H1 (cell line): ENCODE measurements around the gene PLK3. TPM values are rescaled to one million over a fixed set of nuclear protein-coding genes. Genes with fewer than 3 reads are reported as not detected.

Source experiments
- CTCF ChIA-PET: fragments of 300-600 bp; sonication (Branson Sonifier 250); formaldehyde crosslinking; loops from one replicate; lab custom pipeline; 2021; ENCODE audit not compliant: partially characterized antibody; lab: Charles Lee
- POLR2A ChIA-PET: fragments of 300-600 bp; sonication (Branson Sonifier 250); formaldehyde crosslinking; loops from one replicate; lab custom pipeline; 2021; ENCODE audit warnings: inconsistent platforms; ENCODE audit not compliant: partially characterized antibody; lab: Charles Lee
- DNase-seq, 2 experiments: peaks; one replicate each; pipeline versions ENCODE4 v3.0.0 to v3.0.0-alpha.2; 2010 to 2022; ENCODE audit warnings: low spot score in 2 of 2, low read depth in 1 of 2, mixed read lengths in 1 of 2
- FAIRE-seq: peaks from 2 replicates; lab custom pipeline; 2011; peaks lifted over from hg19 to GRCh38; lab: Jason Lieb, UNC
- H2AFZ ChIP-seq: 2 replicates; pipeline ENCODE4 v1.8.1; 2012; ENCODE audit warnings: low read length, inconsistent platforms
- H2AK5ac ChIP-seq: 2 replicates; pipeline ENCODE4 v1.6.1; 2013; ENCODE audit warnings: low read depth, low read length
- H2BK120ac ChIP-seq: replicated peaks from 2 replicates; pipeline ENCODE3; 2013; ENCODE audit warnings: low read depth, low read length, inconsistent platforms
- H2BK12ac ChIP-seq: 2 replicates; pipeline ENCODE4 v1.6.1; 2013; ENCODE audit warnings: low read depth, low read length
- H2BK15ac ChIP-seq: 2 replicates; pipeline ENCODE4 v1.6.1; 2013; ENCODE audit warnings: low read length
- H2BK20ac ChIP-seq: 2 replicates; pipeline ENCODE4 v1.6.1; 2013; ENCODE audit warnings: low read length
- H2BK5ac ChIP-seq: 2 replicates; pipeline ENCODE4 v1.6.1; 2013; ENCODE audit warnings: low read depth, low read length
- H3K14ac ChIP-seq: 2 replicates; pipeline ENCODE4 v1.6.1; 2013; ENCODE audit warnings: inconsistent platforms; ENCODE audit not compliant: insufficient read length
- H3K18ac ChIP-seq: 2 replicates; pipeline ENCODE4 v1.6.1; 2013; ENCODE audit warnings: low read length; ENCODE audit errors: extremely low read depth
- H3K23ac ChIP-seq: 2 replicates; pipeline ENCODE4 v1.6.1; 2013; ENCODE audit warnings: inconsistent platforms; ENCODE audit not compliant: insufficient read length
- H3K23me2 ChIP-seq: 2 replicates; pipeline ENCODE4 v1.6.1; 2013; ENCODE audit warnings: low read depth, low read length
- H3K27ac ChIP-seq: 2 replicates; pipeline ENCODE4 v1.6.1; 2011; ENCODE audit warnings: low read depth, low read length, inconsistent platforms
- H3K27me3 ChIP-seq, 4 experiments: replicated peaks in 1 of 4; 1 replicate in 1 of 4; 2 replicates in 3 of 4; pipeline versions ENCODE4 v1.6.1 to v1.8.1; 2011 to 2013; ENCODE audit warnings: low read length in 3 of 4, mild to moderate bottlenecking in 3 of 4, inconsistent platforms in 2 of 4, mixed read lengths in 2 of 4, moderate library complexity in 1 of 4; ENCODE audit not compliant: control insufficient read depth in 3 of 4, insufficient read depth in 3 of 4; ENCODE audit errors: extremely low read depth in 1 of 4
- H3K36me3 ChIP-seq, 4 experiments: 2 replicates each; pipeline versions ENCODE4 v1.6.1 to v1.8.1; 2011 to 2013; ENCODE audit warnings: mild to moderate bottlenecking in 4 of 4, low read length in 3 of 4, moderate library complexity in 2 of 4, control low read depth in 1 of 4, inconsistent platforms in 1 of 4; ENCODE audit not compliant: insufficient read depth in 4 of 4, control insufficient read depth in 2 of 4
- H3K4ac ChIP-seq: replicated peaks from 2 replicates; pipeline ENCODE3; 2013; ENCODE audit warnings: low read length, low read depth, mixed read lengths, inconsistent platforms; ENCODE audit not compliant: insufficient read length
- H3K4me1 ChIP-seq, 4 experiments: replicated peaks in 1 of 4; 1 replicate in 1 of 4; 2 replicates in 3 of 4; pipeline versions ENCODE4 v1.6.1 to v1.8.1; 2011 to 2013; ENCODE audit warnings: low read length in 3 of 4, inconsistent platforms in 2 of 4, mixed read lengths in 1 of 4; ENCODE audit not compliant: insufficient read depth in 4 of 4, control insufficient read depth in 3 of 4
- H3K4me2 ChIP-seq, 2 experiments: 2 replicates each; pipeline versions ENCODE4 v1.6.1 to v1.8.1; 2011 to 2013; ENCODE audit warnings: low read depth in 2 of 2, low read length in 2 of 2, control low read depth in 1 of 2, inconsistent platforms in 1 of 2, mild to moderate bottlenecking in 1 of 2; ENCODE audit not compliant: insufficient read depth in 1 of 2
- H3K4me3 ChIP-seq, 4 experiments: fragments of 200-600, 300-600 bp in 1 of 4; sonication (generic), shearing (Covaris generic), sonication (Bioruptor Twin) in 1 of 4; 2 replicates each; pipeline versions ENCODE4 v1.5.1 to v1.8.1; 2011 to 2016; ENCODE audit warnings: low read length in 4 of 4, low read depth in 3 of 4, control low read depth in 2 of 4, inconsistent platforms in 2 of 4, mild to moderate bottlenecking in 2 of 4, mixed read lengths in 1 of 4, moderate library complexity in 1 of 4; ENCODE audit not compliant: insufficient read depth in 2 of 4; ENCODE audit errors: extremely low read depth in 1 of 4
- H3K56ac ChIP-seq: replicated peaks from 2 replicates; pipeline ENCODE3; 2013; ENCODE audit warnings: low read depth, mild to moderate bottlenecking, mixed read lengths, low read length, inconsistent platforms; ENCODE audit not compliant: insufficient read length
- H3K79me1 ChIP-seq: 2 replicates; pipeline ENCODE4 v1.6.1; 2013; ENCODE audit warnings: low read depth, low read length, control low read depth
- H3K79me2 ChIP-seq, 2 experiments: 2 replicates each; pipeline versions ENCODE4 v1.6.1 to v1.8.1; 2012 to 2013; ENCODE audit warnings: low read length in 2 of 2, mild to moderate bottlenecking in 2 of 2, inconsistent platforms in 1 of 2; ENCODE audit not compliant: insufficient read depth in 2 of 2, control insufficient read depth in 1 of 2
- H3K9ac ChIP-seq, 4 experiments: replicated peaks in 1 of 4; 1 replicate in 1 of 4; 2 replicates in 3 of 4; pipeline versions ENCODE4 v1.6.1 to v1.8.1; 2011 to 2013; ENCODE audit warnings: low read depth in 3 of 4, low read length in 3 of 4, control low read depth in 2 of 4, mild to moderate bottlenecking in 2 of 4, moderate library complexity in 2 of 4, inconsistent platforms in 1 of 4; ENCODE audit errors: extremely low read depth in 1 of 4
- H3K9me3 ChIP-seq, 2 experiments: 2 replicates each; pipeline versions ENCODE4 v1.6.1 to v1.8.1; 2012 to 2013; ENCODE audit warnings: mild to moderate bottlenecking in 2 of 2, moderate library complexity in 2 of 2, control low read depth in 1 of 2, inconsistent platforms in 1 of 2, low read depth in 1 of 2, low read length in 1 of 2, mixed read lengths in 1 of 2; ENCODE audit not compliant: insufficient read depth in 2 of 2
- H4K20me1 ChIP-seq, 2 experiments: replicated peaks in 1 of 2; 2 replicates each; pipeline versions ENCODE3 to v1.8.1; 2011 to 2013; ENCODE audit warnings: inconsistent platforms in 2 of 2, low read length in 2 of 2, mild to moderate bottlenecking in 1 of 2; ENCODE audit not compliant: insufficient read depth in 2 of 2, control insufficient read depth in 1 of 2
- H4K5ac ChIP-seq: 2 replicates; pipeline ENCODE4 v1.6.1; 2013; ENCODE audit warnings: low read length, low read depth, mixed read lengths, inconsistent platforms; ENCODE audit not compliant: insufficient read length
- H4K8ac ChIP-seq: 2 replicates; pipeline ENCODE4 v1.8.0; 2013; ENCODE audit warnings: mild to moderate bottlenecking, moderate library complexity, low read length, inconsistent platforms; ENCODE audit not compliant: insufficient read depth; ENCODE audit errors: extremely low read depth
- H4K91ac ChIP-seq: replicated peaks from 2 replicates; pipeline ENCODE3; 2013; ENCODE audit warnings: low read length, mixed read lengths, inconsistent platforms; ENCODE audit not compliant: insufficient read length
- ASH2L ChIP-seq: fragments of 200-600, 300-600 bp; sonication (generic); IDR thresholded peaks from one replicate; pipeline ENCODE4 v1.7.1; 2017; ENCODE audit warnings: low read length
- CHD2 ChIP-seq: IDR thresholded peaks from 2 replicates; pipeline ENCODE4 v1.6.1; 2012; ENCODE audit warnings: low read length, improper control_type of control experiment
- CTBP2 ChIP-seq: IDR thresholded peaks from 2 replicates; pipeline ENCODE4 v1.7.0; 2011; ENCODE audit warnings: borderline replicate concordance, mild to moderate bottlenecking, moderate library complexity, mixed read lengths, low read length; ENCODE audit not compliant: insufficient read depth, insufficient read length
- GTF2F1 ChIP-seq: IDR thresholded peaks from 2 replicates; pipeline ENCODE4 v1.6.1; 2012; ENCODE audit warnings: low read depth, low read length, improper control_type of control experiment, borderline replicate concordance
- KDM4A ChIP-seq: IDR thresholded peaks from one replicate; pipeline ENCODE4 v1.7.1; 2012; ENCODE audit warnings: low read depth, mild to moderate bottlenecking, moderate library complexity, low read length, inconsistent platforms; ENCODE audit not compliant: severe bottlenecking
- NRF1 ChIP-seq: IDR thresholded peaks from 2 replicates; pipeline ENCODE4 v1.6.1; 2011; ENCODE audit warnings: mild to moderate bottlenecking, low read depth, low read length, improper control_type of control experiment
- SAP30 ChIP-seq: fragments of 300-600 bp; sonication (generic); IDR thresholded peaks from 2 replicates; pipeline ENCODE4 v1.7.1; 2012; ENCODE audit warnings: low read length, moderate library complexity, mild to moderate bottlenecking, inconsistent platforms; ENCODE audit not compliant: insufficient read depth, insufficient replicate concordance
- SIRT6 ChIP-seq: IDR thresholded peaks from one replicate; pipeline ENCODE4 v1.7.1; 2012; ENCODE audit warnings: low read length, inconsistent platforms
- SIX5 ChIP-seq: IDR thresholded peaks from 2 replicates; pipeline ENCODE4 v1.6.1; 2011; ENCODE audit warnings: mild to moderate bottlenecking, low read depth, low read length
- SRF ChIP-seq: IDR thresholded peaks from 2 replicates; pipeline ENCODE4 v1.6.1; 2011; ENCODE audit warnings: mild to moderate bottlenecking, low read depth, low read length, moderate library complexity
- TBP ChIP-seq: IDR thresholded peaks from 2 replicates; pipeline ENCODE4 v1.6.1; 2011; ENCODE audit warnings: low read depth, low read length, improper control_type of control experiment
- WGBS, 2 experiments: shearing (Covaris generic) in 1 of 2; methylation state at CpG; one replicate each; pipeline versions ENCODE4 v1.1.6 to v1.1.7; 2013 to 2015; ENCODE audit warnings: low lambda C conversion rate in 2 of 2, mixed read lengths in 2 of 2, inconsistent platforms in 1 of 2, low coverage in 1 of 2, missing lambda C conversion rate in 1 of 2; ENCODE audit not compliant: insufficient replicate concordance in 2 of 2, insufficient coverage in 1 of 2, insufficient read length in 1 of 2; ENCODE audit errors: extremely low coverage in 1 of 2, missing lambda C conversion rate in 1 of 2; 5-methylcytosine and 5-hydroxymethylcytosine counted together
- polyA plus RNA-seq, 7 experiments: library from polyadenylated mRNA; depleted of rRNA in 3 of 7; stranded (reverse) in 5 of 7; unstranded in 2 of 7; fragments of >200 nt in 5 of 7; fragments of 200-250 nt in 2 of 7; gene quantifications; 1 replicate in 5 of 7; 2 replicates in 1 of 7; 4 replicates in 1 of 7; pipeline versions ENCODE4 v1.2.1 to v1.2.3, GENCODE V29; 2011 to 2013; ENCODE audit warnings: missing spikeins in 2 of 7, mixed read lengths in 2 of 7
- total RNA-seq: library from RNA; stranded (reverse); fragmentation: NEBNext Ultra II Directional; extraction: Animal tissue kit (Norgen Biotek cat#: 25700); gene quantifications from 2 replicates; pipeline ENCODE4 v1.2.1, GENCODE V29; 2021
- TF ChIP-seq, protein P1 (sequence below): IDR thresholded peaks from 2 replicates; pipeline ENCODE4 v1.6.1; 2012; ENCODE audit warnings: low read length, inconsistent platforms

Gene PLK3
- total and polyA plus RNA-seq, 2 of the 8 experiments (the other 6 are each of a cell fraction or from before 2014, with no cell fraction given): 7.9 to 12.3 TPM

DNA sequence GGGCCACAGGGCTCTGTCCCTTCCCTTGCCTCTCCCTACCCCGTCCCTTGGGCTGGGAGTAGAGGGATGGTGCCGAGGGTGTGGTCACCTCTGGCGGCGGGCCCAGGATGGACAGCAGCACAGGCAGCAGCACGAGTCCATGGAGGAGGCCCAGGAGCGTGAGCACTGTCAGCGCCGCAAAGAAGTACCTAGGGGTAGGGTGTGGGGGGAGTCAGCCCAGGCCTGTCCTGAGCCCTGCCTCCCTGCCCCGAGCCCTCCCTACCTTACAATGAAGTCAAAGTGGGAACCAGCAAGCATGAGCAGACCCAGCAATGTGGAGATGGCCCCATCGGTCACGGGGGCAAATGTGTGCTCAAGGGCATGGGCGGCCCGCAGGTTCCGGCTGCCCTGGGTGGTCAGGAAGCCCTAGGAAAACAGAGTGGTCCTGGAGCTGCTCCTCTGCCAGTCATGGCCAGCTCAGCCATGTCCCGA lies 22.8 kb downstream of the PLK3 start:
- Histone ChIP-seq H4K20me1 (no peaks in the 10 kb centered on the region), H3K27me3 (no peaks in the 10 kb centered on the region; a peak in 2 of 7 replicates), H3K56ac (no peak overlapping the region), H3K4me2 (no peak overlapping the region), H3K4ac (peak overlapping the region; percentile 35), H2BK12ac (peak overlapping the region; percentile 80; the same call in 1 of the 2 replicates), H3K79me1 (no peaks in the 10 kb centered on the region), H2BK5ac (no peak overlapping the region), H3K36me3 (no peaks in the 10 kb centered on the region), H2BK20ac (no peak overlapping the region), H3K14ac (no peak overlapping the region), H2AK5ac (no peak overlapping the region), H3K79me2 (no peaks in the 10 kb centered on the region), H3K4me1 (peaks cover 2 to 14% (median 5%) of the 10 kb centered on the region in 4 experiments), H3K9ac (no peak overlapping the region), H4K91ac (peak overlapping the region; percentile 55), H2BK15ac (no peak overlapping the region), H3K18ac (no peak overlapping the region; the same call in 1 of the 2 replicates), H3K9me3 (no peaks in the 10 kb centered on the region), H4K5ac (no peak overlapping the region), H3K27ac (no peak overlapping the region), H3K23ac (no peak overlapping the region), H2AFZ (no peak overlapping the region), H3K23me2 (peaks cover 7% of the 10 kb centered on the region), H3K4me3 (no peak overlapping the region), H4K8ac (no peak overlapping the region; the same call in 1 of the 2 replicates), H2BK120ac (no peak overlapping the region)
- no peak for FAIRE-seq
- WGBS, 2 experiments: 94% methylated on average over 14 of the region's 15 CpGs; no CpG with 5 or more reads in 1 of the 2 experiments
- POLR2A ChIA-PET: interaction anchor here (0.8 to 16.6 kb wide), 11 partner anchors 7 to 517 kb away, joined by 3 to 547 read pairs (median 92); partner anchors contain the start of genes BEST4, BTBD19, DYNLT4 and MUTYH
- CTCF ChIA-PET: interaction anchor here (1.1 to 5.3 kb wide), 10 partner anchors 8 to 191 kb away, joined by 4 to 26 read pairs (median 10); partner anchors contain the start of genes DYNLT4 and PLK3
- no peak for DNase-seq
- TF ChIP-seq NRF1 (no peak), SRF (no peak), SIRT6 (no peak), CTBP2 (no peak), GTF2F1 (no peak), ASH2L (no peak), TBP (no peak), SAP30 (no peak), SIX5 (no peak), KDM4A (no peak), CHD2 (no peak)
- TF ChIP-seq, protein P1, sequence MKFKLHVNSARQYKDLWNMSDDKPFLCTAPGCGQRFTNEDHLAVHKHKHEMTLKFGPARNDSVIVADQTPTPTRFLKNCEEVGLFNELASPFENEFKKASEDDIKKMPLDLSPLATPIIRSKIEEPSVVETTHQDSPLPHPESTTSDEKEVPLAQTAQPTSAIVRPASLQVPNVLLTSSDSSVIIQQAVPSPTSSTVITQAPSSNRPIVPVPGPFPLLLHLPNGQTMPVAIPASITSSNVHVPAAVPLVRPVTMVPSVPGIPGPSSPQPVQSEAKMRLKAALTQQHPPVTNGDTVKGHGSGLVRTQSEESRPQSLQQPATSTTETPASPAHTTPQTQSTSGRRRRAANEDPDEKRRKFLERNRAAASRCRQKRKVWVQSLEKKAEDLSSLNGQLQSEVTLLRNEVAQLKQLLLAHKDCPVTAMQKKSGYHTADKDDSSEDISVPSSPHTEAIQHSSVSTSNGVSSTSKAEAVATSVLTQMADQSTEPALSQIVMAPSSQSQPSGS: no peak
